Heart left ventricle (tissue), 16 donors: ENCODE data around the gene WDR86. TPM values are rescaled to one million over a fixed set of nuclear protein-coding genes. Genes with fewer than 3 reads are reported as not detected.
A peak's percentile ranks its signal among the peaks of the same experiment; 100 is the strongest.

Experiments used
- ATAC-seq, 4 donors: fragments of 200-7000 bp; cut with Tn5 transposase; one replicate each; pipeline ENCODE4 v1.9.1; 2020 to 2022; ENCODE audit warnings: moderate library complexity in 4 of 4, mild to moderate bottlenecking in 3 of 4, moderate number of reproducible peaks in 1 of 4
- DNase-seq, 5 donors: peaks; one replicate each; pipeline ENCODE4 v3.0.0-alpha.2; 2020
- H3K27ac ChIP-seq, 12 donors: fragments of 200-600 bp; sonication (generic) in 4 of 12; one replicate each; pipeline versions ENCODE4 v1.5.0 to v1.8.0; 2016 to 2022; ENCODE audit warnings: mild to moderate bottlenecking in 2 of 12
- H3K27me3 ChIP-seq, 9 donors: fragments of 200-600 bp; sonication (generic) in 2 of 9; one replicate each; pipeline versions ENCODE4 v1.5.1 to v1.8.0; 2016 to 2022; ENCODE audit warnings: mild to moderate bottlenecking in 3 of 9
- H3K36me3 ChIP-seq, 9 donors: fragments of 200-600 bp; sonication (generic) in 2 of 9; one replicate each; pipeline versions ENCODE4 v1.5.0 to v1.8.0; 2018 to 2022; ENCODE audit warnings: mild to moderate bottlenecking in 2 of 9
- H3K4me1 ChIP-seq, 12 donors: fragments of 200-600 bp; sonication (generic) in 4 of 12; one replicate each; pipeline versions ENCODE4 v1.5.0 to v1.8.0; 2016 to 2022; ENCODE audit warnings: mild to moderate bottlenecking in 3 of 12
- H3K4me3 ChIP-seq, 12 donors: fragments of 200-600 bp; sonication (generic) in 4 of 12; one replicate each; pipeline versions ENCODE4 v1.5.0 to v1.8.0; 2017 to 2022; ENCODE audit warnings: mild to moderate bottlenecking in 9 of 12, moderate library complexity in 4 of 12
- H3K9me3 ChIP-seq, 12 donors: fragments of 200-600 bp; sonication (generic) in 4 of 12; one replicate each; pipeline versions ENCODE4 v1.5.0 to v1.8.0; 2016 to 2022; ENCODE audit warnings: mild to moderate bottlenecking in 1 of 12
- CTCF ChIP-seq, 12 donors: fragments of 200-600 bp; sonication (generic) in 4 of 12; IDR thresholded peaks; one replicate each; pipeline versions ENCODE4 v1.5.0 to v1.8.0; 2018 to 2022; ENCODE audit warnings: antibody characterized with exemption in 12 of 12, mild to moderate bottlenecking in 5 of 12
- POLR2A ChIP-seq, 2 donors: fragments of 450-650 bp; IDR thresholded peaks; one replicate each; pipeline ENCODE4 v1.6.1; 2017; ENCODE audit warnings: antibody characterized with exemption in 2 of 2, mild to moderate bottlenecking in 2 of 2, moderate library complexity in 2 of 2
- WGBS, 4 donors: extraction: QIAGEN DNeasy Blood & Tissue Kit in 2 of 4; methylation state at CpG; one replicate each; pipeline versions ENCODE4 v1.1.5 to v1.1.7; 2013 to 2018; 5-methylcytosine and 5-hydroxymethylcytosine counted together
- intact Hi-C, 10 donors: fragments of 100-400 bp; cut with DNase I; formaldehyde crosslinking; loops; one replicate each; pipeline versions ENCODE4 v1.11.1 to v1.14.2; 2022
- microRNA-seq, 4 donors: library from miRNA; unstranded; fragments of <30 nt; microRNA quantifications; one replicate each; pipeline versions ENCODE4 to v1.2.0, GENCODE V29; 2017 to 2020
- polyA plus RNA-seq, 2 donors: library from polyadenylated mRNA; stranded (reverse); fragments of 200-250 nt; gene quantifications; one replicate each; pipeline ENCODE4 v1.2.3, GENCODE V29; 2013
- total RNA-seq, 9 donors: library from RNA; depleted of rRNA in 2 of 9; stranded (reverse); fragments of >200 nt in 2 of 9; fragmentation: NEBNext Ultra II Directional in 3 of 9; extraction: Animal tissue kit (Norgen Biotek cat#: 25700) in 3 of 9; gene quantifications; one replicate each; pipeline versions ENCODE4 v1.1.0 to v1.2.4, GENCODE V29; 2016 to 2023
- donor health status: ischemic (EF 13 %, LVEDD 7.1; RV severe dilation, severe dysfunction).
- donor health status: healthy with polysubstance abuse.
- donor health status: DM: no; HTN: yes; CAD: no.
- donor health status: DM: no; HTN: no; CAD: no.
- donor health status: ischemic (EF 25% LVEDD 6.9; RV normal size, moderate dysfunction).
- donor health status: ischemic (EF 25% LVEDD 5.7; RV mildly dilated, moderate dysfunction).
- donor health status: healthy.
- donor health status: DM: yes; HTN: yes; CAD: no.
- donor health status: ischemic (EF 35%, LVEDD 5.7; RV mildly dilated, moderate dysfunction).
- donor health status: nonischemic (EF 11% LVEDD 7.7; RV severe dilation, severe dysfunction).
- donor health status: DM: yes; HTN: yes; CAD: no.
- donor health status: PGD.
- donor health status: ischemic (EF 29% LVEDD 5.4; RV normal size, mild dysfunction).
- donor health status: nonischemic (EF 23%, LVEDD 6.1; RV moderate dilation, normal function).

Gene WDR86
- total and polyA plus RNA-seq, 11 donors, result 0.37 to 1.7 (median 0.52) TPM; not detected in 5

GRCh38 chr7:151338809-151339208 lies 71.0 kb downstream of the WDR86 start:
- no peak for ATAC-seq
- 94 to 97% (median 96%) methylated on average over 3 of the region's 3 CpGs for WGBS, 4 donors
- no peak overlapping the region for H3K4me3 ChIP-seq
- peaks cover 0 to 5% (median 4%) of the 10 kb centered on the region in 9 donors for H3K36me3 ChIP-seq
- peaks cover 0 to 41% (median 16%) of the 10 kb centered on the region in 12 donors for H3K4me1 ChIP-seq
- TF ChIP-seq CTCF (IDR thresholded peaks at IDR 0.05) (no peak), POLR2A (IDR thresholded peaks at IDR 0.05) (no peak)
- intact Hi-C loops, result no loop called here
- H3K27me3 ChIP-seq, result no peaks in the 10 kb centered on the region
- no peak for DNase-seq
- peak overlapping the region in 1 of 12 donors; percentile 90 for H3K27ac ChIP-seq
- H3K9me3 ChIP-seq, result no peaks in the 10 kb centered on the region

- Histone ChIP-seq H3K4me3 (no peak overlapping the region), H3K9me3 (no peaks in the 10 kb centered on the region), H3K36me3 (no peaks in the 10 kb centered on the region), H3K27me3 (no peaks in the 10 kb centered on the region), H3K4me1 (peaks cover 0 to 26% (median 3%) of the 10 kb centered on the region in 12 donors), H3K27ac (no peak overlapping the region)
- TF ChIP-seq POLR2A (IDR thresholded peaks at IDR 0.05), result no peak
- TF ChIP-seq CTCF (IDR thresholded peaks at IDR 0.05), result no peak
- intact Hi-C loops, result no loop called here
- DNase-seq (no peak), ATAC-seq (no peak)
- WGBS, 4 donors, result 97 to 100% (median 100%) methylated on average over 2 of the region's 2 CpGs
Measured at GRCh38 chr7:151337346-151337745, 72.5 kb downstream of the WDR86 start.

DNA sequence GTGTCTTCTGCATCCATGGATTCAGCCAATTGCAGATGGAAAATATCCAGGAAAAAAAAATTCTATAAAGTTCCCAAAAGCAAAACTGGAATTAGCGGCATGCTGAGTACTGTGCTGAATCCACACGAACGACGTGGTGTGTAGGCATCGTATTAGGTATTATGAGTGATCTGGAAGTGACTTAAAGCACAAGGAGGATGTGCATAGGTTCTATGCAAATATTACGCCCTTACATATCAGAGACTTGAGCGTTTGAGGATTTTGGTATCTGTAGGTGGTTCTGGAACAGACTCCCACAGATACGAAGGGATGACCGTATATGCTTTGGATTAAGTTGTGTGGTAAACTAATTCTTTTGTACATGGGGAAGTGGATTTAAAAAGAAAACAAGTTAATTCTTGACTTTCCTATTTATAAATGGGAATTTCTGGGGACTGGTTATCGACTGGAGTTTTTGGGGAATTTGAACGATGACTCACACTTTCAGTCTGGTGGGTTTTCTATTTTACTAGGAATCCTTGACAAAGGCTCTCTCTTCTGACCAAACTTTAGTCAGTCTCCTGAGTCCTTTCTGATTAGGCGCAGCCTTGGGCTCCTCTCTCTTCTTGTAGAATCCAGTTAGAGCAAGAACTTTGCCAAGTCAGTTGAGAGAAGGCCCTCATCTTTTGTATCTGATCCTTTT lies 73.7 kb downstream of the WDR86 start:
- intact Hi-C loops, result no loop called here
- Histone ChIP-seq H3K4me1 (peaks cover 0 to 22% (median under 1%) of the 10 kb centered on the region in 12 donors), H3K9me3 (no peaks in the 10 kb centered on the region), H3K4me3 (no peak overlapping the region), H3K27me3 (no peaks in the 10 kb centered on the region), H3K27ac (no peak overlapping the region), H3K36me3 (no peaks in the 10 kb centered on the region)
- DNase-seq, result no peak
- TF ChIP-seq CTCF (IDR thresholded peaks at IDR 0.05) (no peak), POLR2A (IDR thresholded peaks at IDR 0.05) (no peak)
- ATAC-seq, result no peak
- 83 to 88% (median 88%) methylated on average over 12 of the region's 12 CpGs for WGBS, 4 donors

DNA sequence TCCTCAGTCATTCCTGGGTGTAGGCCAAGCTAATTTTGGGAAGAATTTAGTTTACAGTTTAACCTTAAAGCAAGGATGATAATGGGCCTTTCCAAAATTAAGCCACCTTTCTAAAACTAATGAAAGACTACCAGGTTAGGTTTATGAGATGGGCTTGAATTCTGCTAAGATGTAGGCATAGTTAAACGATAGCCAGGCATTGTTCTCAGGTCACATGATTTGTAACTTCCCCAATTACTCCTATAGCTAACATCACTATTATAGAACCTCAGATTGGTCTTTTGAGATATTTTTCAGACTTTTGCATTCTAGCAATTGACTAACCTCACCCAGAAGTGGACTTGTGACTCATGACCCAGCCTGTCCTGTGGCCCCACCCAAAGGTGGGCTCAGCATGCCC lies 75.2 kb downstream of the WDR86 start:
- Histone ChIP-seq H3K27me3 (no peaks in the 10 kb centered on the region), H3K9me3 (no peaks in the 10 kb centered on the region), H3K4me1 (peaks cover 0 to 7% (median 0%) of the 10 kb centered on the region in 12 donors), H3K27ac (no peak overlapping the region), H3K4me3 (no peak overlapping the region), H3K36me3 (no peaks in the 10 kb centered on the region)
- intact Hi-C loops, result no loop called here
- DNase-seq, result no peak
- WGBS, 4 donors, result 30 to 53% (median 50%) methylated on average over 1 of the region's 1 CpG
- no peak for ATAC-seq
- TF ChIP-seq CTCF (IDR thresholded peaks at IDR 0.05) (no peak), POLR2A (IDR thresholded peaks at IDR 0.05) (no peak)

Small RNAs within 50 kb of the gene (microRNA-seq; reads per million reads assigned to microRNA genes)
- gene MIR3907, result 0 reads per million in 4 donors

Other genes with a start within 250 kb of the WDR86 start
- gene GBX1, start 242.3 kb downstream of the WDR86 start, total RNA-seq, result under 1 TPM in 5 of 9 donors, not detected in 4; 0.29 to 0.52 (median 0.36) TPM
- under 1 TPM in 1 of 2 donors, not detected in 1; 0.27 TPM for gene GBX1, start 242.3 kb downstream of the WDR86 start, polyA plus RNA-seq
- gene ASB10, start 222.8 kb downstream of the WDR86 start, total RNA-seq, result 10 to 100 TPM; 13.1 to 36.4 (median 25.5) TPM
- gene ASB10, start 222.8 kb downstream of the WDR86 start, polyA plus RNA-seq, result 10 to 100 TPM in 1 of 2 donors, 1 to 10 TPM in 1; 6.9 to 37.1 TPM
- gene H2BK1, start 199.6 kb downstream of the WDR86 start, total RNA-seq, result not detected
- gene H2BK1, start 199.6 kb downstream of the WDR86 start, polyA plus RNA-seq, result not detected
- gene ABCF2, start 182.8 kb downstream of the WDR86 start, total RNA-seq, result 10 to 100 TPM; 23.7 to 48.8 (median 33.0) TPM
- gene ABCF2, start 182.8 kb downstream of the WDR86 start, polyA plus RNA-seq, result 10 to 100 TPM; 15.9 to 58.4 TPM
- 10 to 100 TPM; 16.6 to 31.9 (median 18.3) TPM for gene CHPF2, start 177.6 kb downstream of the WDR86 start, total RNA-seq
- 10 to 100 TPM; 11.4 to 26.4 TPM for gene CHPF2, start 177.6 kb downstream of the WDR86 start, polyA plus RNA-seq
- gene SMARCD3, start 161.3 kb downstream of the WDR86 start, total RNA-seq, result 100 to 1,000 TPM in 2 of 9 donors, 10 to 100 TPM in 7; 59.7 to 108 (median 92.2) TPM
- gene SMARCD3, start 161.3 kb downstream of the WDR86 start, polyA plus RNA-seq, result 100 to 1,000 TPM in 1 of 2 donors, 10 to 100 TPM in 1; 61.1 to 100 TPM
- gene NUB1, start 68.2 kb downstream of the WDR86 start, total RNA-seq, result 10 to 100 TPM; 37.2 to 56.3 (median 42.6) TPM
- gene NUB1, start 68.2 kb downstream of the WDR86 start, polyA plus RNA-seq, result 10 to 100 TPM; 22.6 to 34.7 TPM
- gene CRYGN, start 30.1 kb upstream of the WDR86 start, total RNA-seq, result under 1 TPM in 1 of 9 donors, not detected in 8; 0.52 TPM
- under 1 TPM in 1 of 2 donors, not detected in 1; 0.50 TPM for gene CRYGN, start 30.1 kb upstream of the WDR86 start, polyA plus RNA-seq
- gene RHEB, start 109.9 kb upstream of the WDR86 start, total RNA-seq, result 100 to 1,000 TPM in 6 of 9 donors, 10 to 100 TPM in 3; 81.4 to 155 (median 106) TPM
- 100 to 1,000 TPM in 1 of 2 donors, 10 to 100 TPM in 1; 90.1 to 153 TPM for gene RHEB, start 109.9 kb upstream of the WDR86 start, polyA plus RNA-seq